ENCODE measurements around the gene ESR1. TPM values are rescaled to one million over a fixed set of nuclear protein-coding genes. Genes with fewer than 3 reads are reported as not detected.
"Not testable (repeated sequence)": the region's sequence is repeated elsewhere in the genome, so short reads cannot be mapped to it uniquely, and the experiment has no call there.

The ESR1 gene
- polyA plus RNA-seq, 3 donors: 0.16 to 3.3 (median 1.9) TPM

- no peak overlapping the region for H3K27ac ChIP-seq (ENCODE audit: low read depth, low read length)
- 35 to 69% (median 52%) methylated on average over 9 of the region's 9 CpGs for WGBS, 3 donors
Observed at GRCh38 chr6:152129691-152130151, 322.2 kb downstream of the ESR1 start.

- 62 to 73% (median 67%) methylated on average over 2 of the region's 2 CpGs for whole genome bisulfite sequencing, 3 donors
- H3K27ac ChIP-seq (ENCODE audit: low read depth, low read length): no peak overlapping the region
Observed at GRCh38 chr6:152130441-152130840, 323.0 kb downstream of the ESR1 start.

GRCh38 chr6:152135755-152136448 lies 328.4 kb downstream of the ESR1 start:
- 56 to 92% (median 89%) methylated on average over 8 of the region's 8 CpGs for WGBS, 3 donors
- no peak overlapping the region for H3K27ac ChIP-seq (ENCODE audit: low read depth, low read length)

- WGBS, 3 donors: 95% methylated on average over 8 of the region's 8 CpGs
- no peak overlapping the region for H3K27ac ChIP-seq (ENCODE audit: low read depth, low read length)
Observed at GRCh38 chr6:152136449-152136825, 329.0 kb downstream of the ESR1 start.

- 88 to 97% (median 97%) methylated on average over 6 of the region's 6 CpGs for WGBS, 3 donors
- not testable (repeated sequence) for H3K27ac ChIP-seq (ENCODE audit: low read depth, low read length)
Observed at GRCh38 chr6:152138344-152138743, 330.9 kb downstream of the ESR1 start.

- no peak overlapping the region for H3K27ac ChIP-seq (ENCODE audit: low read depth, low read length)
- 64 to 75% (median 69%) methylated on average over 5 of the region's 5 CpGs for WGBS, 3 donors
Observed at GRCh38 chr6:152142105-152142504, 334.6 kb downstream of the ESR1 start.

GRCh38 chr6:152143359-152143758 lies 335.9 kb downstream of the ESR1 start:
- no peak overlapping the region for H3K27ac ChIP-seq (ENCODE audit: low read depth, low read length)
- 82 to 90% (median 88%) methylated on average over 11 of the region's 11 CpGs for WGBS, 3 donors

- no peak overlapping the region for H3K27ac ChIP-seq (ENCODE audit: low read depth, low read length)
- 72 to 96% (median 84%) methylated on average over 1 of the region's 1 CpG for WGBS, 3 donors
Observed at GRCh38 chr6:152146385-152146784, 338.9 kb downstream of the ESR1 start.

GRCh38 chr6:152147269-152147668 lies 339.8 kb downstream of the ESR1 start:
- no peak overlapping the region for H3K27ac ChIP-seq (ENCODE audit: low read depth, low read length)
- WGBS, 3 donors: 94 to 97% (median 96%) methylated on average over 6 of the region's 6 CpGs

GRCh38 chr6:152148412-152148811 lies 340.9 kb downstream of the ESR1 start:
- no peak overlapping the region for H3K27ac ChIP-seq (ENCODE audit: low read depth, low read length)
- 94 to 99% (median 96%) methylated on average over 1 of the region's 1 CpG for WGBS, 3 donors

GRCh38 chr6:152150196-152150595 lies 342.7 kb downstream of the ESR1 start:
- 59 to 70% (median 67%) methylated on average over 3 of the region's 3 CpGs for WGBS, 3 donors
- H3K27ac ChIP-seq (ENCODE audit: low read depth, low read length): no peak overlapping the region

- H3K27ac ChIP-seq (ENCODE audit: low read depth, low read length): no peak overlapping the region
- WGBS, 3 donors: 58 to 90% (median 73%) methylated on average over 13 of the region's 13 CpGs
Observed at GRCh38 chr6:152151920-152152319, 344.4 kb downstream of the ESR1 start.

GRCh38 chr6:152154559-152155356 lies 347.3 kb downstream of the ESR1 start:
- no peak overlapping the region for H3K27ac ChIP-seq (ENCODE audit: low read depth, low read length)
- WGBS, 3 donors: 93 to 96% (median 96%) methylated on average over 17 of the region's 17 CpGs

GRCh38 chr6:152155792-152156191 lies 348.3 kb downstream of the ESR1 start:
- 81 to 97% (median 84%) methylated on average over 8 of the region's 8 CpGs for WGBS, 3 donors
- no peak overlapping the region for H3K27ac ChIP-seq (ENCODE audit: low read depth, low read length)

- no peak overlapping the region for H3K27ac ChIP-seq (ENCODE audit: low read depth, low read length)
- 91 to 98% (median 95%) methylated on average over 3 of the region's 3 CpGs for WGBS, 3 donors
Observed at GRCh38 chr6:152160346-152160745, 352.9 kb downstream of the ESR1 start.

- no peak overlapping the region for H3K27ac ChIP-seq (ENCODE audit: low read depth, low read length)
Observed at GRCh38 chr6:152161501-152161900, 354.0 kb downstream of the ESR1 start.

- no peak overlapping the region for H3K27ac ChIP-seq (ENCODE audit: low read depth, low read length)
- WGBS, 3 donors: 91 to 95% (median 94%) methylated on average over 5 of the region's 5 CpGs
Observed at GRCh38 chr6:152164957-152165356, 357.5 kb downstream of the ESR1 start.

GRCh38 chr6:152166497-152166896 lies 359.0 kb downstream of the ESR1 start:
- no peak overlapping the region for H3K27ac ChIP-seq (ENCODE audit: low read depth, low read length)
- 49 to 85% (median 63%) methylated on average over 4 of the region's 4 CpGs for WGBS, 3 donors

- no peak overlapping the region for H3K27ac ChIP-seq (ENCODE audit: low read depth, low read length)
- WGBS, 3 donors: 86 to 90% (median 88%) methylated on average over 5 of the region's 5 CpGs
Observed at GRCh38 chr6:152166897-152167296, 359.4 kb downstream of the ESR1 start.
